CD4-positive, alpha-beta T cell (primary cell): ENCODE measurements around the gene SLC25A47. TPM values are rescaled to one million over a fixed set of nuclear protein-coding genes. Genes with fewer than 3 reads are reported as not detected.

ENCODE experiments used
- ATAC-seq: fragments of 200-7000 bp; cut with Tn5 transposase; one replicate; pipeline ENCODE4 v1.10.0; 2022; ENCODE audit warnings: mild to moderate bottlenecking; ENCODE audit not compliant: poor library complexity
- CTCF ChIA-PET: fragments of 350-600 bp; sonication (Branson Sonifier 250); formaldehyde crosslinking; loops from one replicate; lab custom pipeline; 2021; ENCODE audit warnings: antibody characterized with exemption, inconsistent platforms; lab: Charles Lee
- POLR2A ChIA-PET: fragments of 350-600 bp; sonication (Branson Sonifier 250); formaldehyde crosslinking; loops from one replicate; lab custom pipeline; 2021; ENCODE audit warnings: antibody characterized with exemption, inconsistent platforms; lab: Charles Lee
- DNase-seq, 14 experiments: peaks; one replicate each; pipeline ENCODE4 v3.0.0-alpha.2; 2013 to 2020; ENCODE audit warnings: mixed read lengths in 2 of 14
- H3K27ac ChIP-seq, 2 donors: one replicate each; pipeline versions ENCODE4 v1.5.1 to v1.7.0; 2013; ENCODE audit warnings: low read length in 2 of 2, low read depth in 1 of 2, mild to moderate bottlenecking in 1 of 2
- H3K27me3 ChIP-seq, 2 experiments: 1 replicate in 1 of 2; 2 replicates in 1 of 2; pipeline versions ENCODE4 v1.6.1 to v1.7.0; 2013; ENCODE audit warnings: low read length in 2 of 2, control low read depth in 1 of 2, mild to moderate bottlenecking in 1 of 2, moderate library complexity in 1 of 2; ENCODE audit not compliant: insufficient read depth in 2 of 2, control insufficient read depth in 1 of 2
- H3K36me3 ChIP-seq: one replicate; pipeline ENCODE4 v1.6.1; 2013; ENCODE audit warnings: low read length, control low read depth; ENCODE audit not compliant: insufficient read depth
- H3K4me1 ChIP-seq: one replicate; pipeline ENCODE4 v1.6.1; 2013; ENCODE audit warnings: low read length, control low read depth; ENCODE audit not compliant: insufficient read depth
- H3K4me3 ChIP-seq: one replicate; pipeline ENCODE4 v1.5.1; 2013; ENCODE audit warnings: mild to moderate bottlenecking, low read length, moderate library complexity
- H3K9me3 ChIP-seq, 2 experiments: 1 replicate in 1 of 2; 2 replicates in 1 of 2; pipeline versions ENCODE4 v1.6.1 to v1.7.0; 2013; ENCODE audit warnings: low read length in 2 of 2, mild to moderate bottlenecking in 2 of 2, control low read depth in 1 of 2, moderate library complexity in 1 of 2; ENCODE audit not compliant: control insufficient read depth in 1 of 2, insufficient read depth in 1 of 2
- H3K27ac Mint-ChIP-seq: one replicate; pipeline ENCODE4 v1.8.0; 2020; ENCODE audit warnings: mixed read lengths
- H3K27me3 Mint-ChIP-seq: one replicate; pipeline ENCODE4 v1.8.0; 2021; ENCODE audit warnings: mixed read lengths
- H3K36me3 Mint-ChIP-seq: one replicate; pipeline ENCODE4 v1.8.0; 2021; ENCODE audit warnings: low read depth, mixed read lengths
- H3K4me1 Mint-ChIP-seq: one replicate; pipeline ENCODE4 v1.8.0; 2021; ENCODE audit warnings: low read depth, mixed read lengths
- H3K4me3 Mint-ChIP-seq: one replicate; pipeline ENCODE4 v1.8.0; 2020; ENCODE audit warnings: mild to moderate bottlenecking, mixed read lengths
- H3K9me3 Mint-ChIP-seq: one replicate; pipeline ENCODE4 v1.8.0; 2020; ENCODE audit warnings: mixed read lengths
- intact Hi-C, 2 experiments: fragments of 100-400 bp; cut with DNase I in 1 of 2; cut with micrococcal nuclease in 1 of 2; formaldehyde crosslinking; loops; one replicate each; pipeline versions ENCODE4 v1.15.1 to v1.9.0; 2023 to 2025; cut with DNase I, micrococcal nuclease
- total RNA-seq, 174 experiments: library from RNA in 2 of 174; stranded (reverse) in 2 of 174; gene quantifications; one replicate each; pipeline ENCODE4 v1.2.3 and lab custom pipeline; 2021 to 2026
- TF ChIP-seq, protein P1 (sequence below): fragments of 200-600 bp; IDR thresholded peaks from one replicate; pipeline ENCODE4 v1.8.0; 2022; ENCODE audit warnings: antibody characterized with exemption, mild to moderate bottlenecking

Gene SLC25A47
- total RNA-seq, 2 experiments from 2014 or later: not detected

DNA sequence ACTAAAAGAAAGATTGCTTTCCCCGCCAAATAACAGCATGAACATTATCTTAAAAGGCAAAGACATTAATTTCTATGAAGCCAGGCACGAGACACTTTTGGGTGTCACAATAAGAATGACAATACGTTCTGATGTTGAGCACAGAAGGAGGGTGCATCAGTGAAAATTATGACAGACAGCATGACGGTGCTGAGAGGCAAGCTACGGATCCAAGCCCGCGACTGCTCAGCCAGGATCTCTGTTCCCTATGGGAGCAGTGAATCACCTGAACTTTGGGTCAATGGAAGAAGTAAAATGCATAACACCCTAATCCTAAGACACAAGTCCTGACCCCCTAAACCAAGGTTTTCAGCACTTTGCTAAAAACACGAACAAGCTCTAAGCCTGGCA is 51.7 kb downstream of the SLC25A47 start:
- Mint-ChIP-seq H3K9me3 (no peaks in the 10 kb centered on the region), H3K4me3 (peak overlapping the region; percentile 95), H3K27ac (peak overlapping the region; percentile 73), H3K27me3 (no peaks in the 10 kb centered on the region), H3K4me1 (peaks cover 40% of the 10 kb centered on the region), H3K36me3 (peaks cover 27% of the 10 kb centered on the region)
- ATAC-seq (no peak), DNase-seq (peak in 2 of 14 experiments; percentile 22 to 41)
- Histone ChIP-seq H3K4me1 (peaks cover 30% of the 10 kb centered on the region), H3K27me3 (no peaks in the 10 kb centered on the region), H3K27ac (peak overlapping the region in 1 of 2 donors; percentile 41), H3K9me3 (no peaks in the 10 kb centered on the region), H3K4me3 (peak overlapping the region; percentile 98), H3K36me3 (peaks cover 4% of the 10 kb centered on the region)
- ChIA-PET POLR2A (no interaction called here), CTCF (interaction anchor here (1.1 to 1.3 kb wide), 3 partner anchors 89 to 182 kb away, joined by 3 to 4 read pairs (median 3); no protein-coding TSS in a partner anchor)
- TF ChIP-seq, protein P1, sequence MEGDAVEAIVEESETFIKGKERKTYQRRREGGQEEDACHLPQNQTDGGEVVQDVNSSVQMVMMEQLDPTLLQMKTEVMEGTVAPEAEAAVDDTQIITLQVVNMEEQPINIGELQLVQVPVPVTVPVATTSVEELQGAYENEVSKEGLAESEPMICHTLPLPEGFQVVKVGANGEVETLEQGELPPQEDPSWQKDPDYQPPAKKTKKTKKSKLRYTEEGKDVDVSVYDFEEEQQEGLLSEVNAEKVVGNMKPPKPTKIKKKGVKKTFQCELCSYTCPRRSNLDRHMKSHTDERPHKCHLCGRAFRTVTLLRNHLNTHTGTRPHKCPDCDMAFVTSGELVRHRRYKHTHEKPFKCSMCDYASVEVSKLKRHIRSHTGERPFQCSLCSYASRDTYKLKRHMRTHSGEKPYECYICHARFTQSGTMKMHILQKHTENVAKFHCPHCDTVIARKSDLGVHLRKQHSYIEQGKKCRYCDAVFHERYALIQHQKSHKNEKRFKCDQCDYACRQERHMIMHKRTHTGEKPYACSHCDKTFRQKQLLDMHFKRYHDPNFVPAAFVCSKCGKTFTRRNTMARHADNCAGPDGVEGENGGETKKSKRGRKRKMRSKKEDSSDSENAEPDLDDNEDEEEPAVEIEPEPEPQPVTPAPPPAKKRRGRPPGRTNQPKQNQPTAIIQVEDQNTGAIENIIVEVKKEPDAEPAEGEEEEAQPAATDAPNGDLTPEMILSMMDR: no peak
- intact Hi-C loops: loop anchor here (5.0 to 10.0 kb wide), 8 partner anchors 68 to 1387 kb away; partner anchors contain the start of genes CCDC85C (in 1 of the 2), CYP46A1 (in 1 of the 2), PPP2R5C (in 1 of the 2) and SLC25A29 (in 1 of the 2)

DNA sequence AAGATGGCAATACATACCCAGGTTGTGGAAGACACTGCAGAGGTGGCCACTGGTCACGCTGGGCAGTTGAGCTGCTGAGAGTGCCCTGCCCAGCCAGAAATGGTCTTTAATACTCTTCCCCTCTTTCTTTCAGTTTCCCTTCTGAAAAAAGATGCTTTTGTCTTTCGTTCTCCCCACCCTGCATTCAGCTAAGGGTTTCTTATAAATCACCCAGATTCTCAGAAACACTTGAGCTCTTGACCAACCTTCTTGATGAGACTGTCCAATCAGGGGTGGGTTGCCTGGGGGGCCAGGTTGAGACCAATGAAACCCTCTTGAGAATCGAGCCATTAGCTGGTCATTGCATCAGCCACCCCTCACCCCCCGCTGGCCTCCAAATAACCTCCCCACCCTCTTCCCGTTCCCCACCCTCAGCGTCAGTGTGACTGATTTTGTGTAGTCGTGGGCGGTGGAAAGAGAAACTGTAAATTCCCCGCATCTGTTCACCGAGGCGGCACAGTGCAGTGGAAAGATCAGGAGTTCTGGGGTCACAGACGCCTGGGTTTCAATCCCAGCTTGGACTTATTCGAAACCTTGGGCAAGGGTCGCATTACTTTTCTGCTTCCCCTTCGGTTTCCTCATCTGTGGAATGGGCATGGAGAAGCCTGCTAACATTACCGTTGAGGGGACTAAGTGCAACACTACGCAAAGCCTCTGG is 52.3 kb downstream of the SLC25A47 start:
- Mint-ChIP-seq H3K27ac (peak overlapping the region; percentile 73), H3K27me3 (no peaks in the 10 kb centered on the region), H3K36me3 (peaks cover 21% of the 10 kb centered on the region), H3K9me3 (no peaks in the 10 kb centered on the region), H3K4me3 (peak overlapping the region; percentile 95), H3K4me1 (peaks cover 40% of the 10 kb centered on the region)
- Histone ChIP-seq H3K9me3 (no peaks in the 10 kb centered on the region), H3K4me1 (peaks cover 30% of the 10 kb centered on the region), H3K4me3 (peak overlapping the region; percentile 98), H3K27ac (peak overlapping the region; percentile 65 to 85), H3K27me3 (no peaks in the 10 kb centered on the region), H3K36me3 (no peaks in the 10 kb centered on the region)
- ChIA-PET CTCF (interaction anchor here (1.1 to 1.3 kb wide), 3 partner anchors 90 to 183 kb away, joined by 3 to 4 read pairs (median 3); no protein-coding TSS in a partner anchor), POLR2A (no interaction called here)
- DNase-seq: peak in 7 of 14 experiments; percentile 9 to 76 (median 27)
- no peak for ATAC-seq
- TF ChIP-seq, protein P1: no peak
- intact Hi-C loops: loop anchor here (5.0 to 10.0 kb wide), 7 partner anchors 88 to 1387 kb away; partner anchors contain the start of genes CCDC85C (in 1 of the 2), CYP46A1 (in 1 of the 2) and PPP2R5C (in 1 of the 2)

DNA sequence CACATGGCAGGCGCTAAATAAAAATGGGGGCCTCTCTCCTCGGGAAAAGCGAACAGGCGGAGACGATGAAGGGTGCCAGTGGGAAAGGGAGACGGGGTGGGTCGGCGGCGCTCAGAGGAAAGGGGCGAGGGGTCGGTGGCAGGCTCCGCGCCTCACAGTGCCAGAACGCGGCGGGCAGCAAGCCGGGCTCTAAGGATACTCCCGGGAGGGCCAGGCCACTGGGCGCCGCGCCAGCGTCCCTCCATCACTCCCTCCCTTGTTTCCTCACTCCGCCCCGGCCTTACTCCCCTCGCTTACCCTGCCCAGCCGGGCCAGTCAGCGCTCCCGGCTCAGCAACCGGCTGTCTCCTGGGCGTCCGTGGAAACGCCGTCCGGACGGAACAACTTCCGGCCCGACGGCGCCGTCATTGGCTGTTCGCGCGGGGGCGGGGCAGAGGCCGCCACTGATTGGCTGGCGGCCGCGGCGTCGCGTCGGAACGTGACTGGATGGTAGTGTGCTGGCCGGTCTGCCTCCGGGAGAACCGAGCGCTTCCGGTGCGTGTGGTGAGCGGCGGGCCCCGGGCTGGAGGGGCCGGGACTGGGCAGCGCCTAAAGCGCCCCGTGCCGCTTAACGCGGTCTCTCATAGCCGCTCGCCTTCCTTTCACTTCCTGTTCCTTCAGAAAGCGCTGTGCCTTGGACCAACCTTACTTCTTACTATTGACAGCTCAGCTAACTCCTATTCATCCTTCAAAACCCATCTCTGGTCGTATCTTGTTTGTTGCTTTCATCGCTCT is 53.0 kb downstream of the SLC25A47 start, which contains the start of gene WDR25:
WDR25 (plus strand) TSS at position 523 of the 773 bp plus-strand sequence.
- Mint-ChIP-seq H3K36me3 (peaks cover 21% of the 10 kb centered on the region), H3K27me3 (no peaks in the 10 kb centered on the region), H3K9me3 (no peaks in the 10 kb centered on the region), H3K4me1 (peaks cover 40% of the 10 kb centered on the region), H3K27ac (peak within 1 kb of the TSS; percentile 73), H3K4me3 (peak within 1 kb of the TSS; percentile 95)
- peak within 1 kb of the TSS; percentile 65 to 85 for H3K27ac ChIP-seq
- peak; percentile 84 for ATAC-seq
- H3K4me3 ChIP-seq: peak within 1 kb of the TSS; percentile 98
- H3K4me1 ChIP-seq: peaks cover 30% of the 10 kb centered on the region
- H3K36me3 ChIP-seq: peaks cover under 1% of the 10 kb centered on the region
- H3K9me3 ChIP-seq: no peaks in the 10 kb centered on the region
- TF ChIP-seq, protein P1: no peak
- peak; percentile 84 to 96 (median 90) for DNase-seq
- CTCF ChIA-PET: interaction anchor here (1.1 kb wide), 1 partner anchor 90 kb away, joined by 3 read pairs; no protein-coding TSS in a partner anchor
- H3K27me3 ChIP-seq: no peaks in the 10 kb centered on the region
- intact Hi-C loops: loop anchor here (1.0 to 10.0 kb wide), 11 partner anchors 89 to 1386 kb away; partner anchors contain the start of genes CCDC85C (in 1 of the 2), CYP46A1 (in 1 of the 2) and PPP2R5C (in 1 of the 2)
- POLR2A ChIA-PET: interaction anchor here (1.6 kb wide), 1 partner anchor 183 kb away, joined by 3 read pairs; no protein-coding TSS in a partner anchor
